Osteoblast (primary cell): Measurements from ENCODE around the gene SZT2. TPM values are rescaled to one million over a fixed set of nuclear protein-coding genes. Genes with fewer than 3 reads are reported as not detected.

Experiments
- DNase-seq: peaks from one replicate; pipeline ENCODE4 v3.0.0; 2011; ENCODE audit warnings: low spot score, mixed read lengths; ENCODE audit not compliant: insufficient read length; ENCODE audit errors: missing footprints
- H2AFZ ChIP-seq: 2 replicates; pipeline ENCODE4 v1.6.0; 2011; ENCODE audit warnings: mild to moderate bottlenecking, low read length
- H3K27ac ChIP-seq: 2 replicates; pipeline ENCODE4 v1.5.1; 2011; ENCODE audit warnings: mild to moderate bottlenecking, low read depth, low read length, moderate library complexity
- H3K27me3 ChIP-seq: 2 replicates; pipeline ENCODE4 v1.6.0; 2012; ENCODE audit warnings: mild to moderate bottlenecking, control low read depth, inconsistent platforms, low read length, moderate library complexity; ENCODE audit not compliant: insufficient read depth
- H3K36me3 ChIP-seq: 2 replicates; pipeline ENCODE4 v1.5.1; 2011; ENCODE audit warnings: mild to moderate bottlenecking, low read length, control low read depth, moderate library complexity; ENCODE audit not compliant: insufficient read depth
- H3K4me1 ChIP-seq: 2 replicates; pipeline ENCODE4 v1.5.1; 2011; ENCODE audit warnings: mild to moderate bottlenecking, low read length, control low read depth, moderate library complexity; ENCODE audit not compliant: insufficient read depth
- H3K4me2 ChIP-seq: 2 replicates; pipeline ENCODE4 v1.6.0; 2011; ENCODE audit warnings: mild to moderate bottlenecking, low read length; ENCODE audit not compliant: insufficient read depth
- H3K4me3 ChIP-seq: fragments of 200-600 bp; sonication (generic); 3 replicates; pipeline ENCODE4 v1.5.1; 2012; ENCODE audit warnings: mild to moderate bottlenecking, low read length, inconsistent platforms; ENCODE audit not compliant: insufficient read depth
- H3K79me2 ChIP-seq: 2 replicates; pipeline ENCODE4 v1.6.0; 2012; ENCODE audit warnings: mild to moderate bottlenecking, low read length, control low read depth, inconsistent platforms; ENCODE audit not compliant: insufficient read depth
- H3K9me3 ChIP-seq: 2 replicates; pipeline ENCODE4 v1.5.1; 2011; ENCODE audit warnings: low read depth, low read length, control low read depth
- H4K20me1 ChIP-seq: 2 replicates; pipeline ENCODE4 v1.6.0; 2012; ENCODE audit warnings: mild to moderate bottlenecking, low read length, control low read depth; ENCODE audit not compliant: insufficient read depth
- small RNA-seq: library from RNA; depleted of rRNA; stranded (forward); fragments of <200 nt; gene quantifications from one replicate; pipeline ENCODE3, GENCODE V24; 2012
- total RNA-seq: library from RNA; depleted of rRNA; stranded (reverse); fragments of >200 nt; gene quantifications from 2 replicates; pipeline ENCODE4 v1.2.3, GENCODE V29; 2012
- TF ChIP-seq, protein P1 (sequence below): IDR thresholded peaks from 2 replicates; pipeline ENCODE4 v1.5.1; 2011; ENCODE audit warnings: mild to moderate bottlenecking, low read depth, low read length, moderate library complexity; ENCODE audit errors: extremely low read depth

SZT2 gene
- total RNA-seq, 1 donor, result 42.0 TPM

DNA sequence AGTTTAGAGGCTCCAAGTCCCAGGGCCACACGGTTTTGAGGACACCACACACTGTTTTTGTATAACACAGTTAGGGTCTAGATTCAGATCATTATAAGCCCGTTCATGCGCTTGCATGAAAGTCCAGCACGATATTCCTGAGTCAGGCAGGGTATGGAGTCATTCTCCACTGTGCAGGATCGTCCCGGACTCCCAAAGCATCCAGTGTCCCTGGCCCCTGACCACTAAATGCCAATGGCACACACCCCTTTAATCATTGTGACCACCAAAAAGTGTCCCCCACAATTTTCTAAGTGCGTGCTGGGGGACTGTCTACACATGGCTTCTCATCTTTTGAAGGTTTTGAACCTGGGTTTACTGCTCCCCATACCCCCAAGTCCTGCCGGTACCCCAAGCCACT, 113.8 kb downstream of the SZT2 start:
- no peak overlapping the region for H3K27ac ChIP-seq
- H3K4me3 ChIP-seq, result no peak overlapping the region
- no peaks in the 10 kb centered on the region for H3K4me1 ChIP-seq
- H3K79me2 ChIP-seq, result no peaks in the 10 kb centered on the region
- no peak for DNase-seq
- H3K4me2 ChIP-seq, result no peak overlapping the region
- no peaks in the 10 kb centered on the region for H3K9me3 ChIP-seq
- no peaks in the 10 kb centered on the region for H4K20me1 ChIP-seq
- TF ChIP-seq, protein P1, sequence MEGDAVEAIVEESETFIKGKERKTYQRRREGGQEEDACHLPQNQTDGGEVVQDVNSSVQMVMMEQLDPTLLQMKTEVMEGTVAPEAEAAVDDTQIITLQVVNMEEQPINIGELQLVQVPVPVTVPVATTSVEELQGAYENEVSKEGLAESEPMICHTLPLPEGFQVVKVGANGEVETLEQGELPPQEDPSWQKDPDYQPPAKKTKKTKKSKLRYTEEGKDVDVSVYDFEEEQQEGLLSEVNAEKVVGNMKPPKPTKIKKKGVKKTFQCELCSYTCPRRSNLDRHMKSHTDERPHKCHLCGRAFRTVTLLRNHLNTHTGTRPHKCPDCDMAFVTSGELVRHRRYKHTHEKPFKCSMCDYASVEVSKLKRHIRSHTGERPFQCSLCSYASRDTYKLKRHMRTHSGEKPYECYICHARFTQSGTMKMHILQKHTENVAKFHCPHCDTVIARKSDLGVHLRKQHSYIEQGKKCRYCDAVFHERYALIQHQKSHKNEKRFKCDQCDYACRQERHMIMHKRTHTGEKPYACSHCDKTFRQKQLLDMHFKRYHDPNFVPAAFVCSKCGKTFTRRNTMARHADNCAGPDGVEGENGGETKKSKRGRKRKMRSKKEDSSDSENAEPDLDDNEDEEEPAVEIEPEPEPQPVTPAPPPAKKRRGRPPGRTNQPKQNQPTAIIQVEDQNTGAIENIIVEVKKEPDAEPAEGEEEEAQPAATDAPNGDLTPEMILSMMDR, result no peak
- no peak overlapping the region for H2AFZ ChIP-seq
- no peaks in the 10 kb centered on the region for H3K27me3 ChIP-seq
- H3K36me3 ChIP-seq, result no peaks in the 10 kb centered on the region

Small RNA genes lying within 50 kb of the gene (small RNA-seq; reads per million reads assigned to genes)
- not detected for gene MIR6735

Other genes starting within 250 kb of the SZT2 start
- 46.3 and 50.7 TPM in 2 replicates for gene EBNA1BP2, start 217.6 kb upstream of the SZT2 start, total RNA-seq
- gene CFAP57, start 217.6 kb upstream of the SZT2 start, total RNA-seq, result under 0.01 TPM in 1 of 2 replicates, not detected in the other
- gene TMEM125, start 119.9 kb upstream of the SZT2 start, total RNA-seq, result not detected in 2 replicates
- not detected in 2 replicates for gene C1orf210, start 104.3 kb upstream of the SZT2 start, total RNA-seq
- gene TIE1, start 88.9 kb upstream of the SZT2 start, total RNA-seq, result not detected in 2 replicates
- gene MPL, start 52.1 kb upstream of the SZT2 start, total RNA-seq, result not detected in 2 replicates
- 4.7 and 5.3 TPM in 2 replicates for gene CDC20, start 30.9 kb upstream of the SZT2 start, total RNA-seq
- gene ELOVL1, start 21.9 kb upstream of the SZT2 start, total RNA-seq, result 35.9 and 36.9 TPM in 2 replicates
- gene MED8, start 99 bp upstream of the SZT2 start, total RNA-seq, result 64.8 and 65.9 TPM in 2 replicates
- 24.5 and 27.1 TPM in 2 replicates for gene HYI, start 64.0 kb downstream of the SZT2 start, total RNA-seq
- gene PTPRF, start 141.0 kb downstream of the SZT2 start, total RNA-seq, result 12.1 and 13.0 TPM in 2 replicates